Limb (tissue), 2 donors: ENCODE measurements around the gene CD244.

Source experiments
- DNase-seq, 2 donors: peaks; one replicate each; pipeline ENCODE4 v3.0.0-alpha.2; 2016; ENCODE audit errors: extremely low spot score in 2 of 2

Gene CD244

GRCh38 chr1:160846281-160846680, 16.4 kb downstream of the CD244 start:
- DNase-seq: no peak

GRCh38 chr1:160844447-160845232, 18.0 kb downstream of the CD244 start:
- no peak for DNase-seq

GRCh38 chr1:160841079-160841478, 21.6 kb downstream of the CD244 start:
- DNase-seq: no peak

GRCh38 chr1:160839746-160840145, 22.9 kb downstream of the CD244 start:
- no peak for DNase-seq

GRCh38 chr1:160838888-160839287, 23.8 kb downstream of the CD244 start:
- no peak for DNase-seq

- peak in 1 of 2 donors; percentile 41 for DNase-seq
These were observed 25.0 kb downstream of the CD244 start for GRCh38 chr1:160837558-160838205.

- DNase-seq: no peak
These were observed 25.6 kb downstream of the CD244 start for GRCh38 chr1:160836981-160837557.

GRCh38 chr1:160836561-160836960, 26.1 kb downstream of the CD244 start:
- DNase-seq: no peak

GRCh38 chr1:160835751-160836150, 26.9 kb downstream of the CD244 start:
- DNase-seq: no peak

- DNase-seq: no peak
These were observed 27.6 kb downstream of the CD244 start for GRCh38 chr1:160834945-160835565.

- DNase-seq: peak in 1 of 2 donors; percentile 49
These were observed 32.1 kb downstream of the CD244 start for GRCh38 chr1:160830321-160831153.

GRCh38 chr1:160829766-160830165, 32.9 kb downstream of the CD244 start:
- no peak for DNase-seq

GRCh38 chr1:160827418-160827817, 35.3 kb downstream of the CD244 start:
- no peak for DNase-seq

- DNase-seq: no peak
These were observed 36.1 kb downstream of the CD244 start for GRCh38 chr1:160826546-160826945.

- no peak for DNase-seq
These were observed 39.4 kb downstream of the CD244 start for GRCh38 chr1:160823296-160823695.

GRCh38 chr1:160821627-160822026, 41.1 kb downstream of the CD244 start:
- DNase-seq: no peak

GRCh38 chr1:160819186-160819585, 43.5 kb downstream of the CD244 start:
- no peak for DNase-seq

- no peak for DNase-seq
These were observed 44.3 kb downstream of the CD244 start for GRCh38 chr1:160818207-160818937.

- no peak for DNase-seq
These were observed 47.8 kb downstream of the CD244 start for GRCh38 chr1:160814856-160815255.

GRCh38 chr1:160814316-160814715, 48.4 kb downstream of the CD244 start:
- no peak for DNase-seq

- DNase-seq: no peak
These were observed 49.5 kb downstream of the CD244 start for GRCh38 chr1:160813215-160813614.
